Measurements from ENCODE around the gene EXOC4.

Gene EXOC4

GRCh38 chr7:133428326-133428725, 175.4 kb downstream of the EXOC4 start:
- Mint-ChIP-seq H3K36me3 (ENCODE audit: low read depth) (peaks cover 26% of the 10 kb centered on the region), H3K27me3 (no peaks in the 10 kb centered on the region), H3K4me3 (no peak overlapping the region), H3K27ac (no peak overlapping the region), H3K9me3 (no peaks in the 10 kb centered on the region), H3K4me1 (ENCODE audit: low read depth) (peaks cover 24% of the 10 kb centered on the region)
- no peak for DNase-seq

GRCh38 chr7:133428876-133429275, 176.0 kb downstream of the EXOC4 start:
- H3K27ac Mint-ChIP-seq = no peak overlapping the region

GRCh38 chr7:133429371-133429770, 176.5 kb downstream of the EXOC4 start:
- H3K4me1 Mint-ChIP-seq (ENCODE audit: low read depth) = peaks cover 29% of the 10 kb centered on the region
- no peaks in the 10 kb centered on the region for H3K27me3 Mint-ChIP-seq
- H3K36me3 Mint-ChIP-seq (ENCODE audit: low read depth) = peaks cover 18% of the 10 kb centered on the region
- H3K27ac Mint-ChIP-seq = no peak overlapping the region
- DNase-seq = no peak
- H3K9me3 Mint-ChIP-seq = no peaks in the 10 kb centered on the region
- H3K4me3 Mint-ChIP-seq = no peak overlapping the region

More at GRCh38 chr7:133428876-133429275, 176.0 kb downstream of the EXOC4 start:
- Mint-ChIP-seq H3K9me3 (no peaks in the 10 kb centered on the region), H3K27me3 (no peaks in the 10 kb centered on the region), H3K36me3 (ENCODE audit: low read depth) (peaks cover 23% of the 10 kb centered on the region), H3K4me3 (no peak overlapping the region), H3K4me1 (ENCODE audit: low read depth) (peaks cover 24% of the 10 kb centered on the region)
- DNase-seq = no peak

- H3K4me3 Mint-ChIP-seq = no peak overlapping the region
- H3K27ac Mint-ChIP-seq = no peak overlapping the region
- H3K4me1 Mint-ChIP-seq (ENCODE audit: low read depth) = peaks cover 19% of the 10 kb centered on the region
- no peaks in the 10 kb centered on the region for H3K27me3 Mint-ChIP-seq
- no peak for DNase-seq
- H3K36me3 Mint-ChIP-seq (ENCODE audit: low read depth) = peaks cover 5% of the 10 kb centered on the region
- no peaks in the 10 kb centered on the region for H3K9me3 Mint-ChIP-seq
These were observed 178.4 kb downstream of the EXOC4 start for GRCh38 chr7:133431134-133431724.

- H3K27me3 Mint-ChIP-seq = no peaks in the 10 kb centered on the region
- H3K9me3 Mint-ChIP-seq = no peaks in the 10 kb centered on the region
- no peak overlapping the region for H3K4me3 Mint-ChIP-seq
- H3K27ac Mint-ChIP-seq = no peak overlapping the region
- DNase-seq = no peak
- peaks cover 9% of the 10 kb centered on the region for H3K4me1 Mint-ChIP-seq (ENCODE audit: low read depth)
- H3K36me3 Mint-ChIP-seq (ENCODE audit: low read depth) = peaks cover 2% of the 10 kb centered on the region
These were observed 180.4 kb downstream of the EXOC4 start for GRCh38 chr7:133433165-133433812.

- no peaks in the 10 kb centered on the region for H3K27me3 Mint-ChIP-seq
- no peaks in the 10 kb centered on the region for H3K9me3 Mint-ChIP-seq
- H3K4me3 Mint-ChIP-seq = no peak overlapping the region
- peaks cover 4% of the 10 kb centered on the region for H3K36me3 Mint-ChIP-seq (ENCODE audit: low read depth)
- no peak overlapping the region for H3K27ac Mint-ChIP-seq
- peaks cover 5% of the 10 kb centered on the region for H3K4me1 Mint-ChIP-seq (ENCODE audit: low read depth)
- no peak for DNase-seq
These were observed 181.5 kb downstream of the EXOC4 start for GRCh38 chr7:133434246-133434865.

GRCh38 chr7:133436014-133436428, 183.1 kb downstream of the EXOC4 start:
- H3K36me3 Mint-ChIP-seq (ENCODE audit: low read depth) = peaks cover 6% of the 10 kb centered on the region
- peaks cover 5% of the 10 kb centered on the region for H3K4me1 Mint-ChIP-seq (ENCODE audit: low read depth)
- H3K27me3 Mint-ChIP-seq = no peaks in the 10 kb centered on the region
- DNase-seq = no peak
- H3K4me3 Mint-ChIP-seq = no peak overlapping the region
- no peak overlapping the region for H3K27ac Mint-ChIP-seq
- H3K9me3 Mint-ChIP-seq = no peaks in the 10 kb centered on the region

- Mint-ChIP-seq H3K36me3 (ENCODE audit: low read depth) (peaks cover 6% of the 10 kb centered on the region), H3K9me3 (no peaks in the 10 kb centered on the region), H3K4me3 (no peak overlapping the region), H3K27me3 (no peaks in the 10 kb centered on the region), H3K4me1 (ENCODE audit: low read depth) (peaks cover 5% of the 10 kb centered on the region), H3K27ac (no peak overlapping the region)
- DNase-seq = no peak
These were observed 184.7 kb downstream of the EXOC4 start for GRCh38 chr7:133437544-133437943.

- H3K27ac Mint-ChIP-seq = no peak overlapping the region
- no peak for DNase-seq
- H3K36me3 Mint-ChIP-seq (ENCODE audit: low read depth) = peaks cover 6% of the 10 kb centered on the region
- H3K9me3 Mint-ChIP-seq = no peaks in the 10 kb centered on the region
- no peaks in the 10 kb centered on the region for H3K4me1 Mint-ChIP-seq (ENCODE audit: low read depth)
- H3K27me3 Mint-ChIP-seq = no peaks in the 10 kb centered on the region
- H3K4me3 Mint-ChIP-seq = no peak overlapping the region
These were observed 189.9 kb downstream of the EXOC4 start for GRCh38 chr7:133442818-133443217.

GRCh38 chr7:133445617-133446016, 192.7 kb downstream of the EXOC4 start:
- DNase-seq = no peak
- Mint-ChIP-seq H3K9me3 (no peaks in the 10 kb centered on the region), H3K27ac (no peak overlapping the region), H3K4me1 (ENCODE audit: low read depth) (no peaks in the 10 kb centered on the region), H3K4me3 (no peak overlapping the region), H3K36me3 (ENCODE audit: low read depth) (no peaks in the 10 kb centered on the region), H3K27me3 (no peaks in the 10 kb centered on the region)

- H3K4me1 Mint-ChIP-seq (ENCODE audit: low read depth) = peaks cover 2% of the 10 kb centered on the region
- H3K9me3 Mint-ChIP-seq = no peaks in the 10 kb centered on the region
- H3K36me3 Mint-ChIP-seq (ENCODE audit: low read depth) = no peaks in the 10 kb centered on the region
- no peak for DNase-seq
- no peak overlapping the region for H3K4me3 Mint-ChIP-seq
- no peak overlapping the region for H3K27ac Mint-ChIP-seq
- H3K27me3 Mint-ChIP-seq = no peaks in the 10 kb centered on the region
These were observed 195.1 kb downstream of the EXOC4 start for GRCh38 chr7:133448012-133448411.

GRCh38 chr7:133452577-133452976, 199.7 kb downstream of the EXOC4 start:
- peaks cover 2% of the 10 kb centered on the region for H3K4me1 Mint-ChIP-seq (ENCODE audit: low read depth)
- no peaks in the 10 kb centered on the region for H3K27me3 Mint-ChIP-seq

GRCh38 chr7:133458688-133459087, 205.8 kb downstream of the EXOC4 start:
- Mint-ChIP-seq H3K36me3 (ENCODE audit: low read depth) (peaks cover 15% of the 10 kb centered on the region), H3K4me3 (no peak overlapping the region), H3K27ac (no peak overlapping the region), H3K9me3 (peaks cover 3% of the 10 kb centered on the region), H3K27me3 (no peaks in the 10 kb centered on the region), H3K4me1 (ENCODE audit: low read depth) (peaks cover 2% of the 10 kb centered on the region)
- DNase-seq = no peak

More at GRCh38 chr7:133452577-133452976, 199.7 kb downstream of the EXOC4 start:
- DNase-seq = no peak
- no peak overlapping the region for H3K4me3 Mint-ChIP-seq
- H3K36me3 Mint-ChIP-seq (ENCODE audit: low read depth) = no peaks in the 10 kb centered on the region
- H3K27ac Mint-ChIP-seq = no peak overlapping the region
- no peaks in the 10 kb centered on the region for H3K9me3 Mint-ChIP-seq

GRCh38 chr7:133461421-133461820, 208.5 kb downstream of the EXOC4 start:
- Mint-ChIP-seq H3K27me3 (no peaks in the 10 kb centered on the region), H3K36me3 (ENCODE audit: low read depth) (peaks cover 35% of the 10 kb centered on the region), H3K9me3 (peaks cover 19% of the 10 kb centered on the region), H3K27ac (no peak overlapping the region), H3K4me1 (ENCODE audit: low read depth) (peaks cover 2% of the 10 kb centered on the region), H3K4me3 (no peak overlapping the region)
- no peak for DNase-seq

GRCh38 chr7:133475655-133476054, 222.8 kb downstream of the EXOC4 start:
- Mint-ChIP-seq H3K36me3 (ENCODE audit: low read depth) (peaks cover 26% of the 10 kb centered on the region), H3K4me3 (no peak overlapping the region), H3K4me1 (ENCODE audit: low read depth) (peaks cover 6% of the 10 kb centered on the region), H3K27me3 (no peaks in the 10 kb centered on the region), H3K27ac (no peak overlapping the region), H3K9me3 (peaks cover 9% of the 10 kb centered on the region)
- no peak for DNase-seq

All from activated T-cell treated with anti-CD3 and anti-CD28 coated beads, Interleukin-2, amount 50 U/mL, for 24 hours (primary cell).